Common myeloid progenitor, CD34-positive (primary cell): ENCODE results near the gene TRDMT1.

Experiments used
- CTCF ChIA-PET: fragments of 350-600 bp; sonication (Branson Sonifier 250); formaldehyde crosslinking; loops from one replicate; lab custom pipeline; 2021; ENCODE audit warnings: antibody characterized with exemption; lab: Charles Lee
- POLR2A ChIA-PET: fragments of 350-600 bp; sonication (Branson Sonifier 250); formaldehyde crosslinking; loops from one replicate; lab custom pipeline; 2021; ENCODE audit warnings: antibody characterized with exemption; lab: Charles Lee
- DNase-seq, 3 donors: peaks; one replicate each; pipeline versions ENCODE4 v3.0.0 to v3.0.0-alpha.2; 2013
- H3K27ac ChIP-seq, 2 experiments: 1 replicate in 1 of 2; 2 replicates in 1 of 2; pipeline ENCODE4 v1.7.0; 2013; ENCODE audit warnings: inconsistent platforms in 2 of 2, low read length in 2 of 2, mild to moderate bottlenecking in 2 of 2, low read depth in 1 of 2, moderate library complexity in 1 of 2; ENCODE audit not compliant: severe bottlenecking in 2 of 2, insufficient read depth in 1 of 2, poor library complexity in 1 of 2
- H3K27me3 ChIP-seq, 5 experiments: replicated peaks in 2 of 5; 1 replicate in 3 of 5; 2 replicates in 2 of 5; pipeline versions ENCODE4 v1.6.1 to v1.7.0; 2013; ENCODE audit warnings: low read length in 4 of 5, mild to moderate bottlenecking in 2 of 5, moderate library complexity in 2 of 5, inconsistent platforms in 1 of 5; ENCODE audit not compliant: insufficient read depth in 5 of 5, control insufficient read depth in 4 of 5
- H3K36me3 ChIP-seq, 4 experiments: 1 replicate in 2 of 4; 2 replicates in 2 of 4; pipeline versions ENCODE4 v1.6.1 to v1.7.0; 2013; ENCODE audit warnings: low read length in 3 of 4, control low read depth in 1 of 4, mild to moderate bottlenecking in 1 of 4; ENCODE audit not compliant: control insufficient read depth in 4 of 4, insufficient read depth in 4 of 4
- H3K4me1 ChIP-seq, 4 experiments: 1 replicate in 3 of 4; 2 replicates in 1 of 4; pipeline versions ENCODE4 v1.6.1 to v1.7.1; 2013; ENCODE audit warnings: low read length in 3 of 4, mild to moderate bottlenecking in 3 of 4, control low read depth in 1 of 4, inconsistent platforms in 1 of 4, moderate library complexity in 1 of 4; ENCODE audit not compliant: control insufficient read depth in 4 of 4, insufficient read depth in 4 of 4; ENCODE audit errors: control extremely low read depth in 1 of 4
- H3K4me3 ChIP-seq, 7 experiments: 1 replicate in 4 of 7; 2 replicates in 3 of 7; pipeline versions ENCODE4 v1.5.1 to v1.7.0; 2013; ENCODE audit warnings: mild to moderate bottlenecking in 7 of 7, low read length in 6 of 7, moderate library complexity in 6 of 7, inconsistent platforms in 2 of 7, low read depth in 2 of 7, control low read depth in 1 of 7; ENCODE audit not compliant: insufficient read depth in 4 of 7, control insufficient read depth in 1 of 7; ENCODE audit errors: extremely low read depth in 1 of 7
- H3K9me3 ChIP-seq, 5 experiments: 1 replicate in 4 of 5; 2 replicates in 1 of 5; pipeline versions ENCODE4 v1.6.1 to v1.7.1; 2013; ENCODE audit warnings: low read length in 4 of 5, mild to moderate bottlenecking in 2 of 5, inconsistent platforms in 1 of 5, low read depth in 1 of 5, moderate library complexity in 1 of 5; ENCODE audit not compliant: control insufficient read depth in 4 of 5, insufficient read depth in 2 of 5; ENCODE audit errors: control extremely low read depth in 1 of 5
- WGBS: methylation state at CpG from one replicate; pipeline ENCODE4 v1.1.5; 2013; ENCODE audit not compliant: insufficient coverage; 5-methylcytosine and 5-hydroxymethylcytosine counted together

TRDMT1 gene

DNA sequence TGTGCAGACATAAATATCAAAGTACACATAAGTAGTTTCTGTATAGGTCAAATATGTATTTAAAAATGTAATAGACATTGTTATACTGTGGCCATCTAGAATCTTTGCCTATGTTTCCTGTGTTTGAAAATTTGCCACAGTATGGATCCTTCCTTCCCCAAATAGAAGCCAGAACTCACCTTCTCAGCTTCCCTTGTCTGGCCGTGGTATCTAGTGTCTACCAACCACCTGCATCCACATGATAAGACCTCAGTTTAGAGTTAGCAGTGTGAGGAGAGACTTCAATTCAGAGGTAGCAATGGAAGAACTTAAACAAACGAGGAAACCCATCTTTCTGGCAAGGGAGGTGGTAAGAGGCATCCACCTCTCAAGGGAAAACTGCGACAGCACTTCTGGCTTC lies 4.9 kb downstream of the TRDMT1 start:
- Histone ChIP-seq H3K9me3 (no peaks in the 10 kb centered on the region), H3K36me3 (no peaks in the 10 kb centered on the region), H3K27ac (no peak overlapping the region), H3K4me1 (peaks cover 6 to 27% (median 15%) of the 10 kb centered on the region in 4 experiments), H3K4me3 (no peak overlapping the region), H3K27me3 (no peaks in the 10 kb centered on the region)
- WGBS = 62% methylated on average over 3 of the region's 3 CpGs
- POLR2A ChIA-PET = no interaction called here
- CTCF ChIA-PET = interaction anchor here (1.0 to 1.7 kb wide), 6 partner anchors 10 to 39 kb away, joined by 3 to 5 read pairs (median 4); partner anchors contain the start of gene VIM
- peak in 2 of 3 donors; percentile 10 to 26 for DNase-seq

DNA sequence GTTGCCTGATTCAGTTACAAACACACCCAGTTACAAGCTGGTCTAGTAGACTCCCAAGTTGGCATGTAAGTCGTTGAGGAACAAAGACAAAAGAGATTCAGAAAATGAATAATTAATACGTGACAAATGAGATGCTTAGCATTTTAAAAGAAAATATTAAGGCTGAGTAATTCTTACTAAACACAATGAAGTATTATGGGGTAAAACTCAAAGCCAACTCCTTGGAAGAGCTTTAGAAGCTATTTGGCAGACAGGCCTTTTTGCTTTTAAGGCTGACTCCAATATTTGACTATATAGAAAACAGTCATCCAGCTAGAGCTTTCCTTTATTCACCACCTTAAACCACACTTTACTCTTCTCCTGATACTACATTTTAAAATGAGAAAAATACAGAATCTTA lies 5.4 kb downstream of the TRDMT1 start:
- Histone ChIP-seq H3K36me3 (no peaks in the 10 kb centered on the region), H3K27me3 (no peaks in the 10 kb centered on the region), H3K4me1 (peaks cover 3 to 24% (median 15%) of the 10 kb centered on the region in 4 experiments), H3K4me3 (no peak overlapping the region), H3K27ac (no peak overlapping the region), H3K9me3 (no peaks in the 10 kb centered on the region)
- CTCF ChIA-PET = interaction anchor here (1.0 to 1.7 kb wide), 5 partner anchors 11 to 39 kb away, joined by 3 to 5 read pairs (median 4); partner anchors contain the start of gene VIM
- POLR2A ChIA-PET = interaction anchor here (0.6 kb wide), 1 partner anchor 129 kb away, joined by 4 read pairs; no protein-coding TSS in a partner anchor
- WGBS = no CpG with 5 or more reads among the region's 2 CpGs
- no peak for DNase-seq

DNA sequence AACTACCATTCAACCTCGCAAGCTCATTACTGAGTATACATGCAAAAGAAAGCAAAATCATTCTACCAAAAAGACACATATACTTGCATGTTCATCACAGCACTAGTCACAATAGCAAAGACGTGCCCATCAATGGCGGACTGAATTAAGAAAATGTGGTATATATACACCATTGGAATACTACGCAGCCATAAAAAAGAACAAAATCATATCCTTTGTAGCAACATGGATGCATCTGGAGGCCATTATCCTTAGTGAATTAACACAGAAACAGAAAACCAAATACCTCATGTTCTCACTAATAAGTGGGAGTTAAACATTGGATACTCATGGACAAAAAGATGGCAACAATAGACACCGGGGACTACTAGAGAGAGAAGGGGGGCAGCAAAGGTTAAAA lies 6.4 kb downstream of the TRDMT1 start:
- no peak for DNase-seq
- CTCF ChIA-PET = interaction anchor here (1.2 kb wide), 1 partner anchor 40 kb away, joined by 4 read pairs; no protein-coding TSS in a partner anchor
- Histone ChIP-seq H3K36me3 (no peaks in the 10 kb centered on the region), H3K4me3 (no peak overlapping the region), H3K27me3 (no peaks in the 10 kb centered on the region), H3K27ac (no peak overlapping the region), H3K4me1 (peaks cover 3 to 16% (median 10%) of the 10 kb centered on the region in 4 experiments), H3K9me3 (no peaks in the 10 kb centered on the region)
- 42% methylated on average over 2 of the region's 5 CpGs for WGBS
- POLR2A ChIA-PET = no interaction called here

DNA sequence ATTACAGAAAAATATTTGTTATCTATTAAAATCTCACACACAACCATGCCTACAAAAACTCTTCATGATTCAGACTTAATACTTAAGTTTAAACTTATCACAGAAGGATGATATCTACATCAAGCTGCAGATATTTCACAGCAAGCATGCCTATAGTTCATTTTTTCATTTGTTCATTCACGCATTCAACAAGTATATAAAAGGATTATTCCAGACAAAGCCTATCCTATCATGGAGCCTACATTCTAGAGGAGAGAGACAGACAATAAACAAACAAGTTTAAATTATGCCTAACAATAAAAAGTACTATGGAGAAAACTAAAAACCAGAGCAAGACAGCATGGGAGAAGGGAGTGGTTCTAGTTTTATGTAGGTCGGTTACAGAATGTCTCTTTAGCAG lies 10.9 kb downstream of the TRDMT1 start:
- Histone ChIP-seq H3K4me1 (no peaks in the 10 kb centered on the region), H3K36me3 (no peaks in the 10 kb centered on the region), H3K27me3 (no peaks in the 10 kb centered on the region), H3K27ac (no peak overlapping the region), H3K4me3 (no peak overlapping the region), H3K9me3 (no peaks in the 10 kb centered on the region)
- 83% methylated on average over 1 of the region's 2 CpGs for WGBS
- ChIA-PET CTCF (interaction anchor here (2.6 kb wide), 1 partner anchor 11 kb away, joined by 7 read pairs; no protein-coding TSS in a partner anchor), POLR2A (interaction anchor here (0.6 kb wide), 1 partner anchor 333 kb away, joined by 5 read pairs; no protein-coding TSS in a partner anchor)
- DNase-seq = no peak

DNA sequence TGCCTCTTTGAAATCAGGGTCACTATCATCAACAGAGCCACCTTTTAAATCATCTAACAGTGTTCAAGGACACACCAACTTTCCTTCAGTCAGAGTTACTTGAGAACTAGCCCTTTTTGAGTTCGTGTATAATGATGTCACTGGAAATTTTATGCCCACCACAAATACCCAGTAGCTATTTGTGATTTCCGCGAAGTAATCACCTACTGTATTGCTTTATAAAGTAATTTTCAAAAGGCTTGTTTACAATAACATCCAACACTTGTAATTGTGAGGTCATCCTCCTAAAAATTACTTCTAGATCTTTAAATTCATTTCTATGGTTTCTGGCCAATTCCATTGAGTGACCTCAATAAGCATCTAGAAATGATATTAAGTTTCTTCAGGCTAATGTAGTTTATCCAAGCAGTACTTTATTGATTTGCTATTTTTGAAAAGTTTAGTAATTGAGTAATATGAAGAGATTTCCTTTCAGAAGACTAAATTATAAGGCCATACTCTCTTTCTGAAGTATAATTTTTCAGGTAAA lies 12.8 kb downstream of the TRDMT1 start:
- no peak overlapping the region for H3K27ac ChIP-seq
- 100% methylated on average over 1 of the region's 3 CpGs for WGBS
- no peak for DNase-seq
- no peaks in the 10 kb centered on the region for H3K9me3 ChIP-seq
- H3K4me3 ChIP-seq = no peak overlapping the region
- no peaks in the 10 kb centered on the region for H3K36me3 ChIP-seq
- H3K27me3 ChIP-seq = no peaks in the 10 kb centered on the region
- POLR2A ChIA-PET = no interaction called here
- no peaks in the 10 kb centered on the region for H3K4me1 ChIP-seq
- CTCF ChIA-PET = interaction anchor here (1.0 kb wide), 1 partner anchor 38 kb away, joined by 5 read pairs; no protein-coding TSS in a partner anchor

DNA sequence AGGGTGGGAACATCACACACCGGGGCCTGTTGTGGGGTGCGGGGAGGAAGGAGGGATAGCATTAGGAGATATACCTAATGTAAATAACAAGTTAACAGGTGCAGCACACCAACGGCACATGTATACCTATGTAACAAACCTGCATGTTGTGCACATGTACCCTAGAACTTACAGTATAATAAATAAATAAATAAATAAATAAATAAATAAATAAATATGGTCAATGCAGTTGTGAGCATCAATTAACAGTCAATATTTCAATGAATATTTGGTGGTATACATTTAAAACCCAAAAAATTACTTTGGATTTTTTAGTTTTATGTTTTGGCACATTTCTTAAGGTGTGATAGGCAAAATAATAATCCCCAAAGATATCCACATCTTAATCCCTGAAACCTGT lies 15.6 kb downstream of the TRDMT1 start:
- no peaks in the 10 kb centered on the region for H3K27me3 ChIP-seq
- ChIA-PET POLR2A (no interaction called here), CTCF (no interaction called here)
- H3K36me3 ChIP-seq = no peaks in the 10 kb centered on the region
- DNase-seq = no peak
- H3K4me3 ChIP-seq = no peak overlapping the region
- H3K4me1 ChIP-seq = no peaks in the 10 kb centered on the region
- no CpG with 5 or more reads among the region's 3 CpGs for WGBS
- no peaks in the 10 kb centered on the region for H3K9me3 ChIP-seq
- no peak overlapping the region for H3K27ac ChIP-seq

DNA sequence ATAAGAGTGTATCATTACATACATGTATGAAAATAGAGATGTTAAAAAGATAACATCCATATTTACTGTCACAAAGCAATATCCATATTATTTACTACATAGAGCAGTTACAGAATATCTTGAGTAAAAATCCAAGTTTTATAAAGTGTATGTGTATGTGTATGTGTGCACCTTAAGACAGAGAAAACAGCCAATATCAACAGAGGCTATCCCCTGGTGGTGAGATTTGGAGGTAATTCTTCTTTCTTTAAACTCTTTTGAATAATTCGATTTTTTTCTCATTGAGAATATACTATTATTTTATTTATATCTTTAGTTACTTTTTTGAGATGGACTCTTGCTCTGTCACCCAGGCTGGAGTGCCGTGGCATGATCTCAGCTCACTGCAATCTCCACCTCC lies 18.4 kb downstream of the TRDMT1 start:
- peak in 2 of 3 donors; percentile 34 to 38 for DNase-seq
- ChIA-PET POLR2A (no interaction called here), CTCF (interaction anchor here (1.6 kb wide), 1 partner anchor 8 kb away, joined by 5 read pairs; no protein-coding TSS in a partner anchor)
- Histone ChIP-seq H3K27ac (no peak overlapping the region), H3K4me1 (no peaks in the 10 kb centered on the region), H3K9me3 (no peaks in the 10 kb centered on the region), H3K27me3 (no peaks in the 10 kb centered on the region), H3K4me3 (no peak overlapping the region), H3K36me3 (no peaks in the 10 kb centered on the region)
- 100% methylated on average over 1 of the region's 2 CpGs for WGBS
